DND-41 (cell line): ENCODE data around the gene MAPK14.

Source experiments
- ATAC-seq: fragments of 200-7000 bp; cut with Tn5 transposase; 3 replicates; pipeline ENCODE4 v1.9.1; 2021; ENCODE audit warnings: low read depth; ENCODE audit not compliant: insufficient read depth
- DNase-seq: peaks from one replicate; pipeline ENCODE4 v3.0.0-alpha.2; 2020
- H2AFZ ChIP-seq: 2 replicates; pipeline ENCODE4 v1.6.0; 2012; ENCODE audit warnings: low read depth, low read length
- H3K27ac ChIP-seq: 2 replicates; pipeline ENCODE4 v1.5.1; 2012; ENCODE audit warnings: low read length, inconsistent platforms
- H3K27me3 ChIP-seq: fragments of 200-600 bp; sonication (generic); 2 replicates; pipeline ENCODE4 v1.6.0; 2012; ENCODE audit warnings: low read length, mild to moderate bottlenecking, inconsistent platforms; ENCODE audit not compliant: insufficient read depth, poor library complexity
- H3K36me3 ChIP-seq: 2 replicates; pipeline ENCODE4 v1.5.1; 2012; ENCODE audit warnings: low read length, inconsistent platforms; ENCODE audit not compliant: insufficient read depth
- H3K4me1 ChIP-seq: 2 replicates; pipeline ENCODE4 v1.5.1; 2012; ENCODE audit warnings: mild to moderate bottlenecking, low read length; ENCODE audit not compliant: insufficient read depth
- H3K4me2 ChIP-seq: 2 replicates; pipeline ENCODE4 v1.6.0; 2012; ENCODE audit warnings: mild to moderate bottlenecking, moderate library complexity, low read length, inconsistent platforms; ENCODE audit not compliant: insufficient read depth
- H3K4me3 ChIP-seq, 2 experiments: fragments of 200-600 bp in 1 of 2; shearing (Covaris generic) in 1 of 2; 2 replicates each; pipeline ENCODE4 v1.5.1; 2012 to 2016; ENCODE audit warnings: inconsistent platforms in 2 of 2, low read length in 2 of 2, mild to moderate bottlenecking in 2 of 2, low read depth in 1 of 2, moderate library complexity in 1 of 2
- H3K79me2 ChIP-seq: 2 replicates; pipeline ENCODE4 v1.6.0; 2012; ENCODE audit warnings: low read length, inconsistent platforms; ENCODE audit not compliant: insufficient read depth
- H3K9ac ChIP-seq: 2 replicates; pipeline ENCODE4 v1.6.0; 2012; ENCODE audit warnings: low read depth, mild to moderate bottlenecking, inconsistent platforms, low read length, moderate library complexity
- H3K9me3 ChIP-seq: 2 replicates; pipeline ENCODE4 v1.5.1; 2012; ENCODE audit warnings: low read length, moderate library complexity, mild to moderate bottlenecking, inconsistent platforms; ENCODE audit not compliant: insufficient read depth, severe bottlenecking
- H4K20me1 ChIP-seq: 2 replicates; pipeline ENCODE4 v1.6.0; 2012; ENCODE audit warnings: low read length; ENCODE audit not compliant: insufficient read depth
- CTCF ChIP-seq: IDR thresholded peaks from 2 replicates; pipeline ENCODE4 v1.5.1; 2012; ENCODE audit warnings: borderline replicate concordance, low read length, moderate library complexity, mild to moderate bottlenecking; ENCODE audit not compliant: poor library complexity, severe bottlenecking; ENCODE audit errors: extremely low read depth
- EZH2 ChIP-seq: IDR thresholded peaks from 3 replicates; pipeline ENCODE4 v1.6.1; 2012; ENCODE audit warnings: borderline replicate concordance, low read depth, mild to moderate bottlenecking, moderate library complexity, low read length, inconsistent platforms; ENCODE audit not compliant: severe bottlenecking

Gene MAPK14

GRCh38 chr6:35993150-35993549 lies 34.5 kb upstream of the MAPK14 start:
- no peak for TF ChIP-seq CTCF
- no peak for TF ChIP-seq EZH2
- Histone ChIP-seq H3K9ac (no peak overlapping the region), H2AFZ (no peak overlapping the region), H3K27me3 (peaks cover 7% of the 10 kb centered on the region), H3K4me2 (no peak overlapping the region), H3K9me3 (no peaks in the 10 kb centered on the region), H3K4me1 (no peaks in the 10 kb centered on the region), H3K36me3 (no peaks in the 10 kb centered on the region), H3K27ac (no peak overlapping the region), H4K20me1 (no peaks in the 10 kb centered on the region), H3K79me2 (no peaks in the 10 kb centered on the region), H3K4me3 (no peak overlapping the region)
- ATAC-seq (no peak), DNase-seq (no peak)

GRCh38 chr6:36000451-36000850 lies 27.2 kb upstream of the MAPK14 start:
- H4K20me1 ChIP-seq: no peaks in the 10 kb centered on the region
- no peak for ATAC-seq
- no peaks in the 10 kb centered on the region for H3K27me3 ChIP-seq
- no peak for TF ChIP-seq EZH2
- TF ChIP-seq CTCF: no peak
- H3K4me3 ChIP-seq: no peak overlapping the region
- H3K9me3 ChIP-seq: no peaks in the 10 kb centered on the region
- no peak for DNase-seq
- H3K9ac ChIP-seq: no peak overlapping the region
- no peaks in the 10 kb centered on the region for H3K36me3 ChIP-seq
- H2AFZ ChIP-seq: no peak overlapping the region
- H3K27ac ChIP-seq: no peak overlapping the region
- H3K4me2 ChIP-seq: no peak overlapping the region
- no peaks in the 10 kb centered on the region for H3K4me1 ChIP-seq
- no peaks in the 10 kb centered on the region for H3K79me2 ChIP-seq

GRCh38 chr6:36015666-36016065 lies 11.9 kb upstream of the MAPK14 start:
- H3K27me3 ChIP-seq: peaks cover 12% of the 10 kb centered on the region
- no peak for ATAC-seq

More at GRCh38 chr6:36015666-36016065, 11.9 kb upstream of the MAPK14 start:
- DNase-seq: no peak
- TF ChIP-seq EZH2 (no peak), CTCF (no peak)
- H3K9me3 ChIP-seq: no peaks in the 10 kb centered on the region
- H3K36me3 ChIP-seq: no peaks in the 10 kb centered on the region
- H3K79me2 ChIP-seq: no peaks in the 10 kb centered on the region
- no peaks in the 10 kb centered on the region for H3K4me1 ChIP-seq
- no peak overlapping the region for H3K4me2 ChIP-seq
- H2AFZ ChIP-seq: no peak overlapping the region
- H4K20me1 ChIP-seq: no peaks in the 10 kb centered on the region
- no peak overlapping the region for H3K4me3 ChIP-seq
- H3K27ac ChIP-seq: no peak overlapping the region
- H3K9ac ChIP-seq: no peak overlapping the region
